IMR-90 (cell line): Measurements from ENCODE around the gene CD81. TPM values are rescaled to one million over a fixed set of nuclear protein-coding genes. Genes with fewer than 3 reads are reported as not detected.

Experiments
- ATAC-seq: fragments of 200-7000 bp; cut with Tn5 transposase; 2 replicates; pipeline ENCODE4 v1.9.1; 2020; ENCODE audit warnings: low read depth, mild to moderate bottlenecking, moderate library complexity
- BruUV-seq: library from RNA; stranded (reverse); fragments of 400-500 nt; replicated peaks from 2 replicates; lab custom pipeline; 2021; lab: Mats Ljungman, UMichigan
- CTCF ChIA-PET: fragments of 300-600 bp; formaldehyde crosslinking; extraction: SDS; loops from one replicate; lab custom pipeline; 2021; ENCODE audit warnings: antibody characterized with exemption; lab: Yijun Ruan, JAX
- POLR2A ChIA-PET: fragments of 300-600 bp; sonication (Branson Sonifier 250); formaldehyde crosslinking; loops from one replicate; lab custom pipeline; 2022; ENCODE audit warnings: antibody characterized with exemption; ENCODE audit not compliant: unreplicated experiment; lab: Charles Lee
- DNase-seq: peaks from one replicate; pipeline ENCODE4 v3.0.0; 2013
- H2AFZ ChIP-seq: replicated peaks from 2 replicates; pipeline ENCODE3; 2013; ENCODE audit warnings: low read length, mild to moderate bottlenecking; ENCODE audit not compliant: poor library complexity
- H2AK5ac ChIP-seq: 2 replicates; pipeline ENCODE4 v1.6.1; 2013; ENCODE audit warnings: low read depth, low read length, inconsistent platforms
- H2AK9ac ChIP-seq: replicated peaks from 2 replicates; pipeline ENCODE3; 2013; ENCODE audit warnings: mild to moderate bottlenecking, low read depth, low read length, moderate library complexity; ENCODE audit not compliant: poor library complexity
- H2BK120ac ChIP-seq: 2 replicates; pipeline ENCODE4 v1.6.1; 2013; ENCODE audit warnings: low read depth, low read length, inconsistent platforms
- H2BK15ac ChIP-seq: 3 replicates; pipeline ENCODE4 v1.6.1; 2013; ENCODE audit warnings: low read depth, low read length, inconsistent platforms
- H2BK20ac ChIP-seq: 2 replicates; pipeline ENCODE4 v1.6.1; 2013; ENCODE audit warnings: low read depth, mild to moderate bottlenecking, inconsistent platforms, low read length, moderate library complexity
- H2BK5ac ChIP-seq: 2 replicates; pipeline ENCODE4 v1.6.1; 2013; ENCODE audit warnings: mild to moderate bottlenecking, low read depth, low read length, inconsistent platforms; ENCODE audit not compliant: poor library complexity, severe bottlenecking
- H3K14ac ChIP-seq: replicated peaks from 2 replicates; pipeline ENCODE4 v1.6.1; 2013; ENCODE audit warnings: low read depth, low read length, inconsistent platforms
- H3K18ac ChIP-seq: 2 replicates; pipeline ENCODE4 v1.6.1; 2013; ENCODE audit warnings: low read depth, low read length, control low read depth
- H3K23ac ChIP-seq: 2 replicates; pipeline ENCODE4 v1.6.1; 2013; ENCODE audit warnings: low read depth, low read length, inconsistent platforms
- H3K27ac ChIP-seq: 2 replicates; pipeline ENCODE4 v1.5.1; 2013; ENCODE audit warnings: mild to moderate bottlenecking, control low read depth, low read length; ENCODE audit not compliant: insufficient read depth
- H3K27me3 ChIP-seq: 2 replicates; pipeline ENCODE4 v1.6.1; 2013; ENCODE audit warnings: low read length; ENCODE audit not compliant: control insufficient read depth, insufficient read depth
- H3K36me3 ChIP-seq: 2 replicates; pipeline ENCODE4 v1.6.1; 2013; ENCODE audit warnings: low read length, mixed read lengths; ENCODE audit not compliant: control insufficient read depth, insufficient read depth
- H3K4ac ChIP-seq: 2 replicates; pipeline ENCODE4 v1.6.1; 2013; ENCODE audit warnings: low read depth, low read length, inconsistent platforms
- H3K4me1 ChIP-seq: 2 replicates; pipeline ENCODE4 v1.6.1; 2013; ENCODE audit warnings: low read length, mixed read lengths; ENCODE audit not compliant: control insufficient read depth, insufficient read depth
- H3K4me2 ChIP-seq: 2 replicates; pipeline ENCODE4 v1.6.1; 2013; ENCODE audit warnings: low read depth, mild to moderate bottlenecking, control low read depth, low read length, moderate library complexity
- H3K4me3 ChIP-seq: 2 replicates; pipeline ENCODE4 v1.5.1; 2013; ENCODE audit warnings: low read depth, mild to moderate bottlenecking, control low read depth, low read length, moderate library complexity; ENCODE audit not compliant: insufficient read depth
- H3K56ac ChIP-seq: 2 replicates; pipeline ENCODE4 v1.6.1; 2013; ENCODE audit warnings: low read length, inconsistent platforms; ENCODE audit not compliant: insufficient read depth; ENCODE audit errors: extremely low read depth
- H3K79me1 ChIP-seq, 2 experiments: 2 replicates each; pipeline ENCODE4 v1.6.1; 2013; ENCODE audit warnings: low read length in 2 of 2, inconsistent platforms in 1 of 2, low read depth in 1 of 2
- H3K9ac ChIP-seq: 2 replicates; pipeline ENCODE4 v1.6.1; 2013; ENCODE audit warnings: low read depth, low read length, control low read depth
- H3K9me1 ChIP-seq: 2 replicates; pipeline ENCODE4 v1.6.1; 2013; ENCODE audit warnings: low read length, inconsistent platforms; ENCODE audit not compliant: insufficient read depth
- H3K9me3 ChIP-seq: 2 replicates; pipeline ENCODE4 v1.6.1; 2013; ENCODE audit warnings: low read length; ENCODE audit not compliant: control insufficient read depth, insufficient read depth
- H4K20me1 ChIP-seq: 2 replicates; pipeline ENCODE4 v1.6.1; 2013; ENCODE audit warnings: low read length, inconsistent platforms; ENCODE audit not compliant: insufficient read depth
- H4K5ac ChIP-seq: 2 replicates; pipeline ENCODE4 v1.6.1; 2013; ENCODE audit warnings: mild to moderate bottlenecking, low read depth, low read length, control low read depth
- H4K8ac ChIP-seq, 2 experiments: 2 replicates each; pipeline ENCODE4 v1.6.1; 2013; ENCODE audit warnings: low read depth in 2 of 2, low read length in 2 of 2, control low read depth in 1 of 2, inconsistent platforms in 1 of 2
- H4K91ac ChIP-seq: 2 replicates; pipeline ENCODE4 v1.6.1; 2013; ENCODE audit warnings: low read depth, low read length, inconsistent platforms; ENCODE audit not compliant: insufficient read depth
- BHLHE40 ChIP-seq: fragments of 150-350 bp; IDR thresholded peaks from 2 replicates; pipeline ENCODE4 v1.6.1; 2016; ENCODE audit warnings: mild to moderate bottlenecking, low read depth, low read length
- CEBPB ChIP-seq: IDR thresholded peaks from 2 replicates; pipeline ENCODE4 v1.6.1; 2012; ENCODE audit warnings: low read depth, low read length, improper control_type of control experiment
- CHD1 ChIP-seq: IDR thresholded peaks from 2 replicates; pipeline ENCODE4 v1.6.1; 2012; ENCODE audit warnings: low read depth, low read length, improper control_type of control experiment
- CTCF ChIP-seq: conservative IDR thresholded peaks from 2 replicates; pipeline ENCODE4 v1.5.1; 2012; ENCODE audit warnings: mild to moderate bottlenecking, low read depth, low read length, improper control_type of control experiment
- ELK1 ChIP-seq: fragments of 150-350 bp; IDR thresholded peaks from 2 replicates; pipeline ENCODE4 v1.6.1; 2016; ENCODE audit warnings: low read depth, mild to moderate bottlenecking, low read length, moderate library complexity, borderline replicate concordance
- FOS ChIP-seq: fragments of 150-350 bp; IDR thresholded peaks from 2 replicates; pipeline ENCODE4 v1.6.1; 2016; ENCODE audit warnings: low read depth, low read length
- MAFK ChIP-seq: IDR thresholded peaks from 2 replicates; pipeline ENCODE4 v1.6.1; 2012; ENCODE audit warnings: low read depth, low read length, improper control_type of control experiment
- MAZ ChIP-seq: IDR thresholded peaks from 2 replicates; pipeline ENCODE4 v1.6.1; 2012; ENCODE audit warnings: low read depth, mild to moderate bottlenecking, low read length, improper control_type of control experiment, moderate library complexity, borderline replicate concordance
- MXI1 ChIP-seq: IDR thresholded peaks from 2 replicates; pipeline ENCODE4 v1.6.1; 2012; ENCODE audit warnings: low read depth, mild to moderate bottlenecking, low read length, moderate library complexity, borderline replicate concordance
- POLR2A ChIP-seq: IDR thresholded peaks from 2 replicates; pipeline ENCODE4 v1.6.1; 2012; ENCODE audit warnings: mild to moderate bottlenecking, low read depth, low read length
- RAD21 ChIP-seq: IDR thresholded peaks from 2 replicates; pipeline ENCODE4 v1.6.1; 2012; ENCODE audit warnings: low read length, improper control_type of control experiment
- RCOR1 ChIP-seq: IDR thresholded peaks from 2 replicates; pipeline ENCODE4 v1.6.1; 2012; ENCODE audit warnings: mild to moderate bottlenecking, low read length, improper control_type of control experiment; ENCODE audit not compliant: insufficient replicate concordance
- RFX5 ChIP-seq: IDR thresholded peaks from 2 replicates; pipeline ENCODE4 v1.8.0; 2012; ENCODE audit warnings: low read depth, mild to moderate bottlenecking, low read length, moderate library complexity
- SMC3 ChIP-seq: fragments of 150-350 bp; IDR thresholded peaks from 2 replicates; pipeline ENCODE4 v1.6.1; 2016; ENCODE audit warnings: low read depth, mild to moderate bottlenecking, antibody characterized with exemption, low read length, moderate library complexity
- USF2 ChIP-seq: fragments of 150-350 bp; IDR thresholded peaks from 2 replicates; pipeline ENCODE4 v1.6.1; 2017; ENCODE audit warnings: mild to moderate bottlenecking, antibody characterized with exemption, low read length, low read depth
- WGBS, 2 experiments: methylation state at CpG; one replicate each; pipeline versions ENCODE4 v1.1.5 to v1.1.7; 2013; ENCODE audit warnings: missing lambda C conversion rate in 2 of 2; ENCODE audit not compliant: insufficient read length in 1 of 2; ENCODE audit errors: extremely low coverage in 2 of 2; 5-methylcytosine and 5-hydroxymethylcytosine counted together
- dilution Hi-C: fragments of 300-500 bp; cut with HindIII; formaldehyde crosslinking; loops from one replicate; pipeline ENCODE4 v1.14.3; 2018; ENCODE audit warnings: low sequenced_read_pairs; ENCODE audit not compliant: unreplicated experiment
- in situ Hi-C: fragments of 300-500 bp; cut with MboI; formaldehyde crosslinking; loops from 3 replicates; pipeline ENCODE4 v1.14.3; 2019; ENCODE audit warnings: low sequenced_read_pairs, inconsistent platforms, mixed read lengths
- intact Hi-C: fragments of 100-400 bp; cut with micrococcal nuclease; formaldehyde crosslinking; loops from 2 replicates; pipeline ENCODE4 v1.10.0; 2022
- polyA plus RNA-seq, 3 experiments: library from polyadenylated mRNA; depleted of rRNA; stranded (reverse); fragments of >200 nt; gene quantifications; 2 replicates each; pipeline ENCODE4 v1.2.3, GENCODE V29; 2012; ENCODE audit warnings: low replicate concordance in 1 of 3
- total RNA-seq: library from RNA; depleted of rRNA; stranded (reverse); fragments of >200 nt; gene quantifications from 2 replicates; pipeline ENCODE4 v1.2.3, GENCODE V29; 2012

The CD81 gene
- total and polyA plus RNA-seq, 2 of the 4 experiments (the other 2 are of a cell fraction): 159 to 689 TPM

GRCh38 chr11:2404735-2405196, 27.7 kb downstream of the CD81 start:
- ChIA-PET POLR2A (no interaction called here), CTCF (no interaction called here)
- Histone ChIP-seq H3K27ac (no peak overlapping the region), H3K27me3 (peaks cover 12% of the 10 kb centered on the region), H3K36me3 (peaks cover 14% of the 10 kb centered on the region), H4K8ac (no peak overlapping the region), H3K9me1 (no peaks in the 10 kb centered on the region), H2BK20ac (no peak overlapping the region), H2BK5ac (no peak overlapping the region), H2AK5ac (no peak overlapping the region), H3K14ac (no peak overlapping the region), H3K4me1 (peaks cover 4% of the 10 kb centered on the region; the same call in 1 of the 2 replicates), H4K5ac (no peak overlapping the region), H2AK9ac (peak overlapping the region; percentile 55), H3K4me3 (no peak overlapping the region), H3K4ac (no peak overlapping the region), H2BK15ac (no peak overlapping the region), H3K23ac (no peak overlapping the region), H3K4me2 (no peak overlapping the region), H3K9me3 (no peaks in the 10 kb centered on the region), H2AFZ (no peak overlapping the region), H4K20me1 (no peaks in the 10 kb centered on the region), H3K56ac (no peak overlapping the region), H3K79me1 (peaks cover 3 to 27% of the 10 kb centered on the region in 2 experiments; a peak in 3 of 4 replicates), H4K91ac (no peak overlapping the region), H3K9ac (no peak overlapping the region), H3K18ac (no peak overlapping the region), H2BK120ac (no peak overlapping the region)
- no TSS peak for BruUV-seq
- ATAC-seq: no peak
- 55% methylated on average over 4 of the region's 12 CpGs; no CpG with 5 or more reads in 1 of the 2 experiments for WGBS, 2 experiments
- dilution Hi-C loops: no loop called here
- intact Hi-C loops: no loop called here
- DNase-seq: no peak
- TF ChIP-seq MXI1 (no peak), CEBPB (no peak), USF2 (no peak), SMC3 (no peak), CHD1 (no peak), MAFK (no peak), FOS (no peak), RCOR1 (no peak), CTCF (no peak), ELK1 (no peak), POLR2A (no peak), RAD21 (no peak), MAZ (no peak), BHLHE40 (no peak), RFX5 (no peak)
- in situ Hi-C loops: no loop called here
